Measurements from ENCODE around the gene AGMO. TPM values are rescaled to one million over a fixed set of nuclear protein-coding genes. Genes with fewer than 3 reads are reported as not detected.

The AGMO gene
- total and polyA plus RNA-seq, 10 of the 15 experiments (the other 5 are each of a cell fraction or from before 2014, with no cell fraction given), result 0.11 to 0.29 TPM; not detected in 8

- no peak overlapping the region for H3K4me3 ChIP-seq
- H4K20me1 ChIP-seq (ENCODE audit: control insufficient read depth, insufficient read depth), result no peaks in the 10 kb centered on the region
- no peak for DNase-seq (ENCODE audit: low read depth, low spot score)
- no peak overlapping the region for H2AFZ ChIP-seq (ENCODE audit: control insufficient read depth, low read depth, low read length)
- H3K27me3 ChIP-seq (replicated peaks in 1 of 2; ENCODE audit: control insufficient read depth in 2 of 2, insufficient read depth in 2 of 2, low read length in 1 of 2), result no peaks in the 10 kb centered on the region
- SMC1A ChIA-PET (ENCODE audit: uncharacterized antibody, unreplicated experiment), result interaction anchor here (1.0 to 5.3 kb wide), 4 partner anchors 11 to 398 kb away, joined by 3 to 68 read pairs (median 4); no protein-coding TSS in a partner anchor
- no peak for FAIRE-seq
- H3K4me2 ChIP-seq (ENCODE audit: control insufficient read depth, insufficient read depth), result no peak overlapping the region
- no peaks in the 10 kb centered on the region for H3K36me3 ChIP-seq (ENCODE audit: control insufficient read depth in 2 of 2, insufficient read depth in 2 of 2, low read length in 1 of 2)
- TF ChIP-seq NRF1 (conservative IDR thresholded peaks at IDR 0.05; ENCODE audit: low read depth, low read length), result no peak
- TF ChIP-seq, protein P1, sequence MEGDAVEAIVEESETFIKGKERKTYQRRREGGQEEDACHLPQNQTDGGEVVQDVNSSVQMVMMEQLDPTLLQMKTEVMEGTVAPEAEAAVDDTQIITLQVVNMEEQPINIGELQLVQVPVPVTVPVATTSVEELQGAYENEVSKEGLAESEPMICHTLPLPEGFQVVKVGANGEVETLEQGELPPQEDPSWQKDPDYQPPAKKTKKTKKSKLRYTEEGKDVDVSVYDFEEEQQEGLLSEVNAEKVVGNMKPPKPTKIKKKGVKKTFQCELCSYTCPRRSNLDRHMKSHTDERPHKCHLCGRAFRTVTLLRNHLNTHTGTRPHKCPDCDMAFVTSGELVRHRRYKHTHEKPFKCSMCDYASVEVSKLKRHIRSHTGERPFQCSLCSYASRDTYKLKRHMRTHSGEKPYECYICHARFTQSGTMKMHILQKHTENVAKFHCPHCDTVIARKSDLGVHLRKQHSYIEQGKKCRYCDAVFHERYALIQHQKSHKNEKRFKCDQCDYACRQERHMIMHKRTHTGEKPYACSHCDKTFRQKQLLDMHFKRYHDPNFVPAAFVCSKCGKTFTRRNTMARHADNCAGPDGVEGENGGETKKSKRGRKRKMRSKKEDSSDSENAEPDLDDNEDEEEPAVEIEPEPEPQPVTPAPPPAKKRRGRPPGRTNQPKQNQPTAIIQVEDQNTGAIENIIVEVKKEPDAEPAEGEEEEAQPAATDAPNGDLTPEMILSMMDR (IDR thresholded peaks at IDR 0.05 in 2 of 3, conservative IDR thresholded peaks at IDR 0.05 in 1 of 3; ENCODE audit: control insufficient read depth in 2 of 3, extremely low read depth in 1 of 3, insufficient read depth in 1 of 3, low read depth in 3 of 3, low read length in 3 of 3), result no peak
- TF ChIP-seq ESRRA (IDR thresholded peaks at IDR 0.05; ENCODE audit: low read length), result no peak
- TF ChIP-seq SMAD5 (IDR thresholded peaks at IDR 0.05; ENCODE audit: low read depth), result no peak
- TF ChIP-seq ZBED1 (IDR thresholded peaks at IDR 0.05; ENCODE audit: borderline replicate concordance), result no peak
- TF ChIP-seq, protein P2, sequence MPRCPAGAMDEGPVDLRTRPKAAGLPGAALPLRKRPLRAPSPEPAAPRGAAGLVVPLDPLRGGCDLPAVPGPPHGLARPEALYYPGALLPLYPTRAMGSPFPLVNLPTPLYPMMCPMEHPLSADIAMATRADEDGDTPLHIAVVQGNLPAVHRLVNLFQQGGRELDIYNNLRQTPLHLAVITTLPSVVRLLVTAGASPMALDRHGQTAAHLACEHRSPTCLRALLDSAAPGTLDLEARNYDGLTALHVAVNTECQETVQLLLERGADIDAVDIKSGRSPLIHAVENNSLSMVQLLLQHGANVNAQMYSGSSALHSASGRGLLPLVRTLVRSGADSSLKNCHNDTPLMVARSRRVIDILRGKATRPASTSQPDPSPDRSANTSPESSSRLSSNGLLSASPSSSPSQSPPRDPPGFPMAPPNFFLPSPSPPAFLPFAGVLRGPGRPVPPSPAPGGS (IDR thresholded peaks at IDR 0.05; ENCODE audit: borderline replicate concordance, insufficient read depth, low read depth, low read length, poor library complexity, severe bottlenecking), result no peak
- no peak for TF ChIP-seq CHD1 (IDR thresholded peaks at IDR 0.05; ENCODE audit: low read depth, low read length)
- TF ChIP-seq IRF4 (IDR thresholded peaks at IDR 0.05; ENCODE audit: low read depth, low read length), result no peak
- TF ChIP-seq SREBF2 (IDR thresholded peaks at IDR 0.05; ENCODE audit: low read length), result no peak
- no peak for TF ChIP-seq ATF7 (IDR thresholded peaks at IDR 0.05; ENCODE audit: low read depth)
- no peak for TF ChIP-seq USF2 (IDR thresholded peaks at IDR 0.05; ENCODE audit: borderline replicate concordance, low read depth, low read length)
- TF ChIP-seq SMAD1 (IDR thresholded peaks at IDR 0.05; ENCODE audit: low read depth, partially characterized antibody), result no peak
- no peak overlapping the region for H3K9ac ChIP-seq (ENCODE audit: control insufficient read depth, insufficient read depth, low read length)
- RAD21 ChIA-PET (ENCODE audit: unreplicated experiment), result interaction anchor here (1.2 to 2.8 kb wide), 5 partner anchors 13 to 397 kb away, joined by 3 to 26 read pairs (median 4); no protein-coding TSS in a partner anchor
- H3K79me2 ChIP-seq (ENCODE audit: control insufficient read depth, insufficient read depth, low read length), result no peaks in the 10 kb centered on the region
- intact Hi-C loops (cut with micrococcal nuclease; ENCODE audit: unreplicated experiment), result loop anchor here (10.0 kb wide), 1 partner anchor 301 kb away; no protein-coding TSS in a partner anchor
- H3K9me3 ChIP-seq (replicated peaks; ENCODE audit: control insufficient read depth, insufficient read depth, low read length), result no peaks in the 10 kb centered on the region
- BruUV-seq (replicated peaks), result no TSS peak
- 33% methylated on average over 6 of the region's 6 CpGs for WGBS (ENCODE audit: insufficient coverage, insufficient replicate concordance, low lambda C conversion rate, missing lambda C conversion rate)
- POLR2A ChIA-PET, result interaction anchor here (0.9 kb wide), 1 partner anchor 397 kb away, joined by 3 read pairs; no protein-coding TSS in a partner anchor
- no peaks in the 10 kb centered on the region for H3K4me1 ChIP-seq (ENCODE audit: control insufficient read depth, insufficient read depth, low read length)
- in situ Hi-C loops (cut with MboI), result loop anchor here (25.0 kb wide), 1 partner anchor 1239 kb away; no protein-coding TSS in a partner anchor
- no peak overlapping the region for H3K27ac ChIP-seq (ENCODE audit: control insufficient read depth, insufficient read depth)
- CTCF ChIA-PET, result interaction anchor here (0.5 to 7.5 kb wide), 13 partner anchors 9 to 747 kb away, joined by 3 to 94 read pairs (median 3); no protein-coding TSS in a partner anchor
- ATAC-seq, result no peak
These were observed 238.3 kb downstream of the AGMO start for GRCh38 chr7:15323550-15323949.

All from GM12878 (cell line).